DND-41 (cell line): ENCODE results near the gene CIP2A.

ENCODE experiments used
- ATAC-seq: fragments of 200-7000 bp; cut with Tn5 transposase; 3 replicates; pipeline ENCODE4 v1.9.1; 2021; ENCODE audit warnings: low read depth; ENCODE audit not compliant: insufficient read depth
- DNase-seq: peaks from one replicate; pipeline ENCODE4 v3.0.0-alpha.2; 2020
- H2AFZ ChIP-seq: 2 replicates; pipeline ENCODE4 v1.6.0; 2012; ENCODE audit warnings: low read depth, low read length
- H3K27ac ChIP-seq: 2 replicates; pipeline ENCODE4 v1.5.1; 2012; ENCODE audit warnings: low read length, inconsistent platforms
- H3K27me3 ChIP-seq: fragments of 200-600 bp; sonication (generic); 2 replicates; pipeline ENCODE4 v1.6.0; 2012; ENCODE audit warnings: low read length, mild to moderate bottlenecking, inconsistent platforms; ENCODE audit not compliant: insufficient read depth, poor library complexity
- H3K36me3 ChIP-seq: 2 replicates; pipeline ENCODE4 v1.5.1; 2012; ENCODE audit warnings: low read length, inconsistent platforms; ENCODE audit not compliant: insufficient read depth
- H3K4me1 ChIP-seq: 2 replicates; pipeline ENCODE4 v1.5.1; 2012; ENCODE audit warnings: mild to moderate bottlenecking, low read length; ENCODE audit not compliant: insufficient read depth
- H3K4me2 ChIP-seq: 2 replicates; pipeline ENCODE4 v1.6.0; 2012; ENCODE audit warnings: mild to moderate bottlenecking, moderate library complexity, low read length, inconsistent platforms; ENCODE audit not compliant: insufficient read depth
- H3K4me3 ChIP-seq, 2 experiments: fragments of 200-600 bp in 1 of 2; shearing (Covaris generic) in 1 of 2; 2 replicates each; pipeline ENCODE4 v1.5.1; 2012 to 2016; ENCODE audit warnings: inconsistent platforms in 2 of 2, low read length in 2 of 2, mild to moderate bottlenecking in 2 of 2, low read depth in 1 of 2, moderate library complexity in 1 of 2
- H3K79me2 ChIP-seq: 2 replicates; pipeline ENCODE4 v1.6.0; 2012; ENCODE audit warnings: low read length, inconsistent platforms; ENCODE audit not compliant: insufficient read depth
- H3K9ac ChIP-seq: 2 replicates; pipeline ENCODE4 v1.6.0; 2012; ENCODE audit warnings: low read depth, mild to moderate bottlenecking, inconsistent platforms, low read length, moderate library complexity
- H3K9me3 ChIP-seq: 2 replicates; pipeline ENCODE4 v1.5.1; 2012; ENCODE audit warnings: low read length, moderate library complexity, mild to moderate bottlenecking, inconsistent platforms; ENCODE audit not compliant: insufficient read depth, severe bottlenecking
- H4K20me1 ChIP-seq: 2 replicates; pipeline ENCODE4 v1.6.0; 2012; ENCODE audit warnings: low read length; ENCODE audit not compliant: insufficient read depth
- CTCF ChIP-seq: IDR thresholded peaks from 2 replicates; pipeline ENCODE4 v1.5.1; 2012; ENCODE audit warnings: borderline replicate concordance, low read length, moderate library complexity, mild to moderate bottlenecking; ENCODE audit not compliant: poor library complexity, severe bottlenecking; ENCODE audit errors: extremely low read depth
- EZH2 ChIP-seq: IDR thresholded peaks from 3 replicates; pipeline ENCODE4 v1.6.1; 2012; ENCODE audit warnings: borderline replicate concordance, low read depth, mild to moderate bottlenecking, moderate library complexity, low read length, inconsistent platforms; ENCODE audit not compliant: severe bottlenecking

The CIP2A gene

DNA sequence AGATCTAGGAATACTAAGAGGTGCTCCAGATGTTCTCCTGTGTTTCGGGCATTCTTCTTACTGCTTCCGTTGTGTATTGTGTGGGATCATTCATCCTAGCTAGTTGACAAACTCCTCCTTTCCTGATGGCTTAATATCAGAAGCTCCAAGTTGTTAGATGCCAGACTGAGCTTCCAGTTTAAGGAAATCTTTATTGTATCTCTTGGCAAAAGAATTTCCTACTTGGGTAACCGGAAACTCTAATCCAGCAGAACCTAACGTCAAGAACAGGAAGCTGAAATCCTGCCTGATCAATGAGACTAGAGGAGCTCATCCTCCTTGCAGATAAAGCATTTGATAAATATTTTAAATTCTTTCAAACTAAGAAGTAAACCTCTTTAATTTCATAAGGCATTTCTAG is 51.2 kb downstream of the CIP2A start:
- H3K4me1 ChIP-seq: no peaks in the 10 kb centered on the region
- no peaks in the 10 kb centered on the region for H4K20me1 ChIP-seq
- no peaks in the 10 kb centered on the region for H3K79me2 ChIP-seq
- peaks cover under 1% of the 10 kb centered on the region; the same call in 1 of the 2 replicates for H3K36me3 ChIP-seq
- no peaks in the 10 kb centered on the region for H3K27me3 ChIP-seq
- DNase-seq: no peak
- no peak overlapping the region for H3K4me2 ChIP-seq
- no peaks in the 10 kb centered on the region for H3K9me3 ChIP-seq
- TF ChIP-seq EZH2 (no peak), CTCF (no peak)
- no peak overlapping the region for H3K9ac ChIP-seq
- no peak overlapping the region for H2AFZ ChIP-seq
- no peak overlapping the region for H3K4me3 ChIP-seq
- no peak overlapping the region for H3K27ac ChIP-seq
- no peak for ATAC-seq

- H3K4me3 ChIP-seq: no peak overlapping the region
- ATAC-seq: no peak
- no peak overlapping the region for H2AFZ ChIP-seq
- no peak overlapping the region for H3K4me2 ChIP-seq
- DNase-seq: no peak
- H3K27me3 ChIP-seq: no peaks in the 10 kb centered on the region
- H4K20me1 ChIP-seq: no peaks in the 10 kb centered on the region
- no peak for TF ChIP-seq CTCF
- TF ChIP-seq EZH2: no peak
- H3K9me3 ChIP-seq: no peaks in the 10 kb centered on the region
- H3K79me2 ChIP-seq: no peaks in the 10 kb centered on the region
- H3K27ac ChIP-seq: no peak overlapping the region
- H3K36me3 ChIP-seq: no peaks in the 10 kb centered on the region
- H3K4me1 ChIP-seq: no peaks in the 10 kb centered on the region
- no peak overlapping the region for H3K9ac ChIP-seq
Observed at GRCh38 chr3:108528459-108529252, 60.6 kb downstream of the CIP2A start.

- no peak for TF ChIP-seq EZH2
- TF ChIP-seq CTCF: no peak
- Histone ChIP-seq H3K9me3 (no peaks in the 10 kb centered on the region), H3K79me2 (no peaks in the 10 kb centered on the region), H3K4me2 (no peak overlapping the region), H3K36me3 (no peaks in the 10 kb centered on the region), H2AFZ (no peak overlapping the region), H3K9ac (no peak overlapping the region), H3K27ac (no peak overlapping the region), H3K27me3 (no peaks in the 10 kb centered on the region), H3K4me1 (no peaks in the 10 kb centered on the region), H3K4me3 (no peak overlapping the region), H4K20me1 (no peaks in the 10 kb centered on the region)
- DNase-seq (no peak), ATAC-seq (no peak)
Observed at GRCh38 chr3:108527817-108528216, 61.4 kb downstream of the CIP2A start.
